OCI-LY7 (cell line): ENCODE measurements around the gene CPS1. TPM values are rescaled to one million over a fixed set of nuclear protein-coding genes. Genes with fewer than 3 reads are reported as not detected.

ENCODE experiments used
- BruUV-seq: library from RNA; stranded (reverse); fragments of 400-500 nt; replicated peaks from 2 replicates; lab custom pipeline; 2021; lab: Mats Ljungman, UMichigan
- CTCF ChIA-PET: fragments of 300-600 bp; sonication (Branson Sonifier 250); formaldehyde crosslinking; loops from one replicate; lab custom pipeline; 2022; ENCODE audit warnings: antibody characterized with exemption; ENCODE audit not compliant: unreplicated experiment; lab: Charles Lee
- POLR2A ChIA-PET: fragments of 300-600 bp; sonication (Branson Sonifier 250); formaldehyde crosslinking; loops from one replicate; lab custom pipeline; 2022; ENCODE audit warnings: antibody characterized with exemption; lab: Charles Lee
- DNase-seq: peaks from one replicate; pipeline ENCODE4 v3.0.0-alpha.2; 2015; ENCODE audit warnings: low spot score
- H2AFZ ChIP-seq: fragments of 200-600 bp; sonication (generic), shearing (Covaris generic); 2 replicates; pipeline ENCODE4 v1.6.1; 2014; ENCODE audit warnings: mild to moderate bottlenecking, antibody characterized with exemption, low read length, moderate library complexity
- H3K27ac ChIP-seq: fragments of 200-600 bp; sonication (generic); 2 replicates; pipeline ENCODE4 v1.5.1; 2014; ENCODE audit warnings: mixed run types, low read depth, mild to moderate bottlenecking, moderate library complexity, low read length, inconsistent platforms; ENCODE audit not compliant: poor library complexity, severe bottlenecking
- H3K36me3 ChIP-seq: fragments of 200-600 bp; sonication (generic); 2 replicates; pipeline ENCODE4 v1.6.1; 2014; ENCODE audit warnings: mild to moderate bottlenecking, antibody characterized with exemption, low read length, moderate library complexity, mixed read lengths; ENCODE audit not compliant: insufficient read depth
- H3K4me1 ChIP-seq: fragments of 200-600 bp; sonication (generic); 2 replicates; pipeline ENCODE4 v1.5.1; 2014; ENCODE audit warnings: mild to moderate bottlenecking, low read length; ENCODE audit not compliant: insufficient read depth, poor library complexity, severe bottlenecking
- H3K4me2 ChIP-seq: fragments of 200-600 bp; sonication (generic); 2 replicates; pipeline ENCODE4 v1.6.1; 2014; ENCODE audit warnings: mild to moderate bottlenecking, low read length
- H3K4me3 ChIP-seq: fragments of 200-600 bp; sonication (generic); 2 replicates; pipeline ENCODE4 v1.5.1; 2014; ENCODE audit warnings: mild to moderate bottlenecking, low read depth, low read length; ENCODE audit not compliant: poor library complexity, severe bottlenecking
- H3K79me2 ChIP-seq: fragments of 200-600 bp; sonication (generic); 2 replicates; pipeline ENCODE4 v1.6.1; 2016; ENCODE audit warnings: low read depth, mild to moderate bottlenecking, low read length, moderate library complexity, mixed read lengths; ENCODE audit not compliant: insufficient read depth
- H3K9me2 ChIP-seq: fragments of 200-600 bp; sonication (generic); 2 replicates; pipeline ENCODE4 v1.6.1; 2016; ENCODE audit warnings: mild to moderate bottlenecking, low read length, mixed read lengths; ENCODE audit not compliant: insufficient read depth
- H3K9me3 ChIP-seq: fragments of 200-600 bp; sonication (generic); 2 replicates; pipeline ENCODE4 v1.6.1; 2014; ENCODE audit warnings: mild to moderate bottlenecking, mixed run types, low read length, mixed read lengths
- H4K20me1 ChIP-seq: fragments of 200-600 bp; sonication (generic); 2 replicates; pipeline ENCODE4 v1.6.1; 2014; ENCODE audit warnings: mild to moderate bottlenecking, antibody characterized with exemption, low read length, moderate library complexity, mixed read lengths; ENCODE audit not compliant: insufficient read depth
- CTCF ChIP-seq: fragments of 200-600 bp; sonication (generic); conservative IDR thresholded peaks from 2 replicates; pipeline ENCODE4 v1.5.1; 2014; ENCODE audit warnings: mild to moderate bottlenecking, antibody characterized with exemption, low read length, moderate library complexity, mixed read lengths
- EZH2phosphoT487 ChIP-seq: fragments of 200-600 bp; sonication (generic); IDR thresholded peaks from 2 replicates; pipeline ENCODE4 v1.6.1; 2018; ENCODE audit warnings: low read depth, borderline replicate concordance, mild to moderate bottlenecking, mixed run types, antibody characterized with exemption, low read length, moderate library complexity, mixed read lengths
- intact Hi-C: fragments of 100-400 bp; cut with micrococcal nuclease; formaldehyde crosslinking; loops from one replicate; pipeline ENCODE4 v1.10.0; 2022; ENCODE audit not compliant: unreplicated experiment
- total RNA-seq, 2 experiments: library from RNA; depleted of rRNA in 1 of 2; stranded (reverse); fragments of >200 nt in 1 of 2; shearing (Covaris generic) in 1 of 2; gene quantifications; 2 replicates each; pipeline ENCODE4 v1.2.3, GENCODE V29; 2014 to 2022

CPS1 gene
- total RNA-seq, 2 experiments from 2014 or later = 0.06 to 0.27 TPM

- H3K9me2 ChIP-seq = no peaks in the 10 kb centered on the region
- no peaks in the 10 kb centered on the region for H3K79me2 ChIP-seq
- H3K4me3 ChIP-seq = no peak overlapping the region
- H3K4me1 ChIP-seq = no peaks in the 10 kb centered on the region
- TF ChIP-seq EZH2phosphoT487 (no peak), CTCF (no peak)
- no peak overlapping the region for H3K27ac ChIP-seq
- no peak for DNase-seq
- no peak overlapping the region for H3K4me2 ChIP-seq
- no TSS peak for BruUV-seq
- ChIA-PET POLR2A (interaction anchor here (1.7 kb wide), 1 partner anchor 10 kb away, joined by 4 read pairs; no protein-coding TSS in a partner anchor), CTCF (no interaction called here)
- H4K20me1 ChIP-seq = no peaks in the 10 kb centered on the region
- intact Hi-C loops = no loop called here
- no peaks in the 10 kb centered on the region for H3K9me3 ChIP-seq
- no peak overlapping the region for H2AFZ ChIP-seq
- H3K36me3 ChIP-seq = no peaks in the 10 kb centered on the region
These were observed 78.9 kb downstream of the CPS1 start for GRCh38 chr2:210635257-210635656.

GRCh38 chr2:210642333-210642732 lies 85.9 kb downstream of the CPS1 start:
- H3K79me2 ChIP-seq = no peaks in the 10 kb centered on the region
- POLR2A ChIA-PET = interaction anchor here (0.7 kb wide), 1 partner anchor 30 kb away, joined by 4 read pairs; no protein-coding TSS in a partner anchor
- H3K36me3 ChIP-seq = no peaks in the 10 kb centered on the region
- no peak overlapping the region for H2AFZ ChIP-seq
- no peak overlapping the region for H3K4me2 ChIP-seq
- DNase-seq = no peak
- H3K27ac ChIP-seq = no peak overlapping the region
- no peak overlapping the region for H3K4me3 ChIP-seq
- H4K20me1 ChIP-seq = no peaks in the 10 kb centered on the region
- TF ChIP-seq EZH2phosphoT487 (no peak), CTCF (no peak)
- intact Hi-C loops = no loop called here
- H3K9me3 ChIP-seq = no peaks in the 10 kb centered on the region
- H3K9me2 ChIP-seq = no peaks in the 10 kb centered on the region
- BruUV-seq = no TSS peak
- H3K4me1 ChIP-seq = no peaks in the 10 kb centered on the region
- CTCF ChIA-PET = no interaction called here

GRCh38 chr2:210647151-210647550 lies 90.8 kb downstream of the CPS1 start:
- H3K9me3 ChIP-seq = no peaks in the 10 kb centered on the region
- no peak overlapping the region for H3K4me3 ChIP-seq
- H3K79me2 ChIP-seq = no peaks in the 10 kb centered on the region
- no peak for DNase-seq
- no peak overlapping the region for H3K4me2 ChIP-seq
- CTCF ChIA-PET = no interaction called here
- POLR2A ChIA-PET = interaction anchor here (0.6 to 0.9 kb wide), 2 partner anchors 10 to 59 kb away, joined by 3 to 4 read pairs; no protein-coding TSS in a partner anchor
- H3K9me2 ChIP-seq = no peaks in the 10 kb centered on the region
- no peak overlapping the region for H3K27ac ChIP-seq
- TF ChIP-seq EZH2phosphoT487 (no peak), CTCF (no peak)
- no peak overlapping the region for H2AFZ ChIP-seq
- no peaks in the 10 kb centered on the region for H3K4me1 ChIP-seq
- intact Hi-C loops = no loop called here
- no peaks in the 10 kb centered on the region for H4K20me1 ChIP-seq
- H3K36me3 ChIP-seq = no peaks in the 10 kb centered on the region
- BruUV-seq = no TSS peak
